ENCODE data around the gene FADS1. TPM values are rescaled to one million over a fixed set of nuclear protein-coding genes. Genes with fewer than 3 reads are reported as not detected.

FADS1 gene
- total and polyA plus RNA-seq, 2 of the 13 experiments (the other 11 are each of a cell fraction or from before 2014, with no cell fraction given) = 91.8 to 108 TPM

DNA sequence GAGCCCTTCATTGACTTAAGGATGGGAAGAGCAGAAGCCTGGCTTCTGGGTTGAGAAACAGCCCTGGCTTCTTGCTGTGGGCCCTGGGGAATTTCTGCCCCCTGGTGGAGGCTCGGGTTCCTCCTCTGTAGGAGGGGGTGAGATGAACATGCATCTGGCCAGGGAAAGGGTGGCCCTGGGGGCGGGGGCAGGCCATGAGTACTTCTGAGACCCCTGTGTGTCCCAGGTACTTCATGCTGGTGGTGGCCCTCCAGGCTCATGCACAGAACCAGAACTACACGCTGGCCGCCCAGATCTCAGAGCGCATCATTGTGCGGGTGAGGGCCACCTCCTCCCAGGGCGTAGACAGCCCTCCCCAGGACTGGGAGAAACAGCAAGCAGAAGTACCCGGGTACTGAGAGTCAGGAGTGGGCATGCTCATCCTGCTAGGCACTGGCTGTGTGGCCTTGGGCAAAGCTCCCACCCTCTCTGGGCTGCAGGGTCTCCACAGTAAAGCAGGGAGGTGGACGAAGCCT lies 40.2 kb downstream of the FADS1 start (continued):
- TF ChIP-seq, protein P1, sequence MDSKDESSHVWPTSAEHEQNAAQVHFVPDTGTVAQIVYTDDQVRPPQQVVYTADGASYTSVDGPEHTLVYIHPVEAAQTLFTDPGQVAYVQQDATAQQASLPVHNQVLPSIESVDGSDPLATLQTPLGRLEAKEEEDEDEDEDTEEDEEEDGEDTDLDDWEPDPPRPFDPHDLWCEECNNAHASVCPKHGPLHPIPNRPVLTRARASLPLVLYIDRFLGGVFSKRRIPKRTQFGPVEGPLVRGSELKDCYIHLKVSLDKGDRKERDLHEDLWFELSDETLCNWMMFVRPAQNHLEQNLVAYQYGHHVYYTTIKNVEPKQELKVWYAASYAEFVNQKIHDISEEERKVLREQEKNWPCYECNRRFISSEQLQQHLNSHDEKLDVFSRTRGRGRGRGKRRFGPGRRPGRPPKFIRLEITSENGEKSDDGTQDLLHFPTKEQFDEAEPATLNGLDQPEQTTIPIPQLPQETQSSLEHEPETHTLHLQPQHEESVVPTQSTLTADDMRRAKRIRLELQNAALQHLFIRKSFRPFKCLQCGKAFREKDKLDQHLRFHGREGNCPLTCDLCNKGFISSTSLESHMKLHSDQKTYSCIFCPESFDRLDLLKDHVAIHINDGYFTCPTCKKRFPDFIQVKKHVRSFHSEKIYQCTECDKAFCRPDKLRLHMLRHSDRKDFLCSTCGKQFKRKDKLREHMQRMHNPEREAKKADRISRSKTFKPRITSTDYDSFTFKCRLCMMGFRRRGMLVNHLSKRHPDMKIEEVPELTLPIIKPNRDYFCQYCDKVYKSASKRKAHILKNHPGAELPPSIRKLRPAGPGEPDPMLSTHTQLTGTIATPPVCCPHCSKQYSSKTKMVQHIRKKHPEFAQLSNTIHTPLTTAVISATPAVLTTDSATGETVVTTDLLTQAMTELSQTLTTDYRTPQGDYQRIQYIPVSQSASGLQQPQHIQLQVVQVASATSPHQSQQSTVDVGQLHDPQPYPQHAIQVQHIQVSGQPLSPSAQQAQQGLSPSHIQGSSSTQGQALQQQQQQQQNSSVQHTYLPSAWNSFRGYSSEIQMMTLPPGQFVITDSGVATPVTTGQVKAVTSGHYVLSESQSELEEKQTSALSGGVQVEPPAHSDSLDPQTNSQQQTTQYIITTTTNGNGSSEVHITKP (CRISPR knock-in tag; IDR thresholded peaks at IDR 0.05; ENCODE audit: low read depth) = no peak
- TF ChIP-seq ZNF768 (CRISPR knock-in tag; IDR thresholded peaks at IDR 0.05) (peak; percentile 97), PPARG (CRISPR knock-in tag; conservative IDR thresholded peaks at IDR 0.05) (no peak), MED1 (CRISPR knock-in tag; IDR thresholded peaks at IDR 0.05) (no peak), REXO4 (CRISPR knock-in tag; IDR thresholded peaks at IDR 0.05; ENCODE audit: borderline replicate concordance) (no peak), SMC3 (IDR thresholded peaks at IDR 0.05; ENCODE audit: low read length) (peak; percentile 91), RAD21 (CRISPR knock-in tag; IDR thresholded peaks at IDR 0.05) (peak; percentile 89), MAF1 (CRISPR knock-in tag; IDR thresholded peaks at IDR 0.05; ENCODE audit: borderline replicate concordance) (no peak), ZNF550 (CRISPR knock-in tag; IDR thresholded peaks at IDR 0.05; ENCODE audit: borderline replicate concordance) (no peak), PAF1 (CRISPR knock-in tag; IDR thresholded peaks at IDR 0.05) (no peak), KLF6 (CRISPR knock-in tag; IDR thresholded peaks at IDR 0.05) (no peak), NFIB (CRISPR knock-in tag; IDR thresholded peaks at IDR 0.05; ENCODE audit: borderline replicate concordance) (no peak), ZMYM3 (CRISPR knock-in tag; IDR thresholded peaks at IDR 0.05) (no peak), ZC3H13 (CRISPR knock-in tag; IDR thresholded peaks at IDR 0.05) (no peak)
- TF ChIP-seq, protein P2, sequence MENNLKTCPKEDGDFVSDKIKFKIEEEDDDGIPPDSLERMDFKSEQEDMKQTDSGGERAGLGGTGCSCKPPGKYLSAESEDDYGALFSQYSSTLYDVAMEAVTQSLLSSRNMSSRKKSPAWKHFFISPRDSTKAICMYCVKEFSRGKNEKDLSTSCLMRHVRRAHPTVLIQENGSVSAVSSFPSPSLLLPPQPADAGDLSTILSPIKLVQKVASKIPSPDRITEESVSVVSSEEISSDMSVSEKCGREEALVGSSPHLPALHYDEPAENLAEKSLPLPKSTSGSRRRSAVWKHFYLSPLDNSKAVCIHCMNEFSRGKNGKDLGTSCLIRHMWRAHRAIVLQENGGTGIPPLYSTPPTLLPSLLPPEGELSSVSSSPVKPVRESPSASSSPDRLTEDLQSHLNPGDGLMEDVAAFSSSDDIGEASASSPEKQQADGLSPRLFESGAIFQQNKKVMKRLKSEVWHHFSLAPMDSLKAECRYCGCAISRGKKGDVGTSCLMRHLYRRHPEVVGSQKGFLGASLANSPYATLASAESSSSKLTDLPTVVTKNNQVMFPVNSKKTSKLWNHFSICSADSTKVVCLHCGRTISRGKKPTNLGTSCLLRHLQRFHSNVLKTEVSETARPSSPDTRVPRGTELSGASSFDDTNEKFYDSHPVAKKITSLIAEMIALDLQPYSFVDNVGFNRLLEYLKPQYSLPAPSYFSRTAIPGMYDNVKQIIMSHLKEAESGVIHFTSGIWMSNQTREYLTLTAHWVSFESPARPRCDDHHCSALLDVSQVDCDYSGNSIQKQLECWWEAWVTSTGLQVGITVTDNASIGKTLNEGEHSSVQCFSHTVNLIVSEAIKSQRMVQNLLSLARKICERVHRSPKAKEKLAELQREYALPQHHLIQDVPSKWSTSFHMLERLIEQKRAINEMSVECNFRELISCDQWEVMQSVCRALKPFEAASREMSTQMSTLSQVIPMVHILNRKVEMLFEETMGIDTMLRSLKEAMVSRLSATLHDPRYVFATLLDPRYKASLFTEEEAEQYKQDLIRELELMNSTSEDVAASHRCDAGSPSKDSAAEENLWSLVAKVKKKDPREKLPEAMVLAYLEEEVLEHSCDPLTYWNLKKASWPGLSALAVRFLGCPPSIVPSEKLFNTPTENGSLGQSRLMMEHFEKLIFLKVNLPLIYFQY (CRISPR knock-in tag; IDR thresholded peaks at IDR 0.05; ENCODE audit: borderline replicate concordance) = no peak
- TF ChIP-seq, protein P3, sequence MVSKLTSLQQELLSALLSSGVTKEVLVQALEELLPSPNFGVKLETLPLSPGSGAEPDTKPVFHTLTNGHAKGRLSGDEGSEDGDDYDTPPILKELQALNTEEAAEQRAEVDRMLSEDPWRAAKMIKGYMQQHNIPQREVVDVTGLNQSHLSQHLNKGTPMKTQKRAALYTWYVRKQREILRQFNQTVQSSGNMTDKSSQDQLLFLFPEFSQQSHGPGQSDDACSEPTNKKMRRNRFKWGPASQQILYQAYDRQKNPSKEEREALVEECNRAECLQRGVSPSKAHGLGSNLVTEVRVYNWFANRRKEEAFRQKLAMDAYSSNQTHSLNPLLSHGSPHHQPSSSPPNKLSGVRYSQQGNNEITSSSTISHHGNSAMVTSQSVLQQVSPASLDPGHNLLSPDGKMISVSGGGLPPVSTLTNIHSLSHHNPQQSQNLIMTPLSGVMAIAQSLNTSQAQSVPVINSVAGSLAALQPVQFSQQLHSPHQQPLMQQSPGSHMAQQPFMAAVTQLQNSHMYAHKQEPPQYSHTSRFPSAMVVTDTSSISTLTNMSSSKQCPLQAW (CRISPR knock-in tag; IDR thresholded peaks at IDR 0.05) = 0 out of 2 replicates have a peak, but pooled peaks have one; percentile 30
- TF ChIP-seq, protein P4, sequence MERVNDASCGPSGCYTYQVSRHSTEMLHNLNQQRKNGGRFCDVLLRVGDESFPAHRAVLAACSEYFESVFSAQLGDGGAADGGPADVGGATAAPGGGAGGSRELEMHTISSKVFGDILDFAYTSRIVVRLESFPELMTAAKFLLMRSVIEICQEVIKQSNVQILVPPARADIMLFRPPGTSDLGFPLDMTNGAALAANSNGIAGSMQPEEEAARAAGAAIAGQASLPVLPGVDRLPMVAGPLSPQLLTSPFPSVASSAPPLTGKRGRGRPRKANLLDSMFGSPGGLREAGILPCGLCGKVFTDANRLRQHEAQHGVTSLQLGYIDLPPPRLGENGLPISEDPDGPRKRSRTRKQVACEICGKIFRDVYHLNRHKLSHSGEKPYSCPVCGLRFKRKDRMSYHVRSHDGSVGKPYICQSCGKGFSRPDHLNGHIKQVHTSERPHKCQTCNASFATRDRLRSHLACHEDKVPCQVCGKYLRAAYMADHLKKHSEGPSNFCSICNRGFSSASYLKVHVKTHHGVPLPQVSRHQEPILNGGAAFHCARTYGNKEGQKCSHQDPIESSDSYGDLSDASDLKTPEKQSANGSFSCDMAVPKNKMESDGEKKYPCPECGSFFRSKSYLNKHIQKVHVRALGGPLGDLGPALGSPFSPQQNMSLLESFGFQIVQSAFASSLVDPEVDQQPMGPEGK (CRISPR knock-in tag; IDR thresholded peaks at IDR 0.05) = peak; percentile 62
- TF ChIP-seq, protein P5, sequence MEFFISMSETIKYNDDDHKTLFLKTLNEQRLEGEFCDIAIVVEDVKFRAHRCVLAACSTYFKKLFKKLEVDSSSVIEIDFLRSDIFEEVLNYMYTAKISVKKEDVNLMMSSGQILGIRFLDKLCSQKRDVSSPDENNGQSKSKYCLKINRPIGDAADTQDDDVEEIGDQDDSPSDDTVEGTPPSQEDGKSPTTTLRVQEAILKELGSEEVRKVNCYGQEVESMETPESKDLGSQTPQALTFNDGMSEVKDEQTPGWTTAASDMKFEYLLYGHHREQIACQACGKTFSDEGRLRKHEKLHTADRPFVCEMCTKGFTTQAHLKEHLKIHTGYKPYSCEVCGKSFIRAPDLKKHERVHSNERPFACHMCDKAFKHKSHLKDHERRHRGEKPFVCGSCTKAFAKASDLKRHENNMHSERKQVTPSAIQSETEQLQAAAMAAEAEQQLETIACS (CRISPR knock-in tag; IDR thresholded peaks at IDR 0.05) = no peak

Data from HepG2 (cell line).